GM12892 (cell line): ENCODE results near the gene PPFIA1.

ENCODE experiments used
- POLR2A ChIP-seq: IDR thresholded peaks from 2 replicates; pipeline ENCODE4 v1.6.1; 2011; ENCODE audit warnings: low read depth, low read length, control low read depth
- POLR2AphosphoS5 ChIP-seq: IDR thresholded peaks from 2 replicates; pipeline ENCODE4 v1.6.1; 2011; ENCODE audit warnings: low read depth, low read length, control low read depth

GRCh38 chr11:70430671-70431574 is 160.4 kb downstream of the PPFIA1 start:
- no peak for TF ChIP-seq POLR2A
- no peak for TF ChIP-seq POLR2AphosphoS5
